ENCODE results near the gene PCSK5. TPM values are rescaled to one million over a fixed set of nuclear protein-coding genes. Genes with fewer than 3 reads are reported as not detected.

PCSK5 gene
- total RNA-seq, 1 experiment from 2014 or later = 7.5 TPM

- peaks cover 5 to 7% (median 5%) of the 10 kb centered on the region in 3 experiments; a peak in 6 of 7 replicates for H3K36me3 Mint-ChIP-seq (ENCODE audit: insufficient read depth in 1 of 3, low read depth in 3 of 3)
- H2AK5ac ChIP-seq (ENCODE audit: insufficient read length, low read length) = no peak overlapping the region
- H3T11ph ChIP-seq (ENCODE audit: low read length) = no peak overlapping the region
- H2AFZ ChIP-seq (ENCODE audit: low read length) = no peak overlapping the region
- no peak overlapping the region for H3K23ac ChIP-seq (ENCODE audit: insufficient read length, low read depth, low read length)
- no peak for TF ChIP-seq CTCF (conservative IDR thresholded peaks at IDR 0.05)
- no peak overlapping the region for H3K27ac ChIP-seq (ENCODE audit: insufficient read length, low read depth, low read length)
- H3K4me1 ChIP-seq (ENCODE audit: insufficient read depth, low read length) = 0 out of 2 replicates have a peak, but pooled peaks cover 3% of the 10 kb centered on the region
- no peak for DNase-seq
- no peak overlapping the region for H3K4me3 Mint-ChIP-seq
- WGBS (ENCODE audit: extremely low coverage, insufficient read length, low lambda C conversion rate) = no CpG with 5 or more reads among the region's 5 CpGs
- H3K4me2 ChIP-seq (ENCODE audit: insufficient read depth, insufficient read length, low read length) = no peak overlapping the region
- H3K18ac ChIP-seq (ENCODE audit: insufficient read length, low read depth, low read length) = no peak overlapping the region
- H2BK120ac ChIP-seq (ENCODE audit: low read depth, low read length, poor library complexity, severe bottlenecking) = no peak overlapping the region
- H3K27me3 Mint-ChIP-seq (ENCODE audit: low read depth) = no peaks in the 10 kb centered on the region
- no peak overlapping the region for H3K4ac ChIP-seq (ENCODE audit: low read depth, low read length)
- no peak overlapping the region for H3K27ac Mint-ChIP-seq
- no peaks in the 10 kb centered on the region for H3K23me2 ChIP-seq (ENCODE audit: insufficient read length, low read depth, low read length, poor library complexity, severe bottlenecking)
- no peak overlapping the region for H2BK15ac ChIP-seq (ENCODE audit: low read depth, low read length)
- H2BK5ac ChIP-seq (ENCODE audit: insufficient read length, low read length) = no peak overlapping the region
- H3K79me1 ChIP-seq (ENCODE audit: insufficient read depth, low read depth, low read length, poor library complexity, severe bottlenecking) = no peaks in the 10 kb centered on the region
- H2BK12ac ChIP-seq (ENCODE audit: insufficient read length, low read depth, low read length) = no peak overlapping the region
- H3K9ac ChIP-seq (ENCODE audit: extremely low read depth, insufficient read length, low read length) = no peak overlapping the region
- peaks cover 2 to 3% of the 10 kb centered on the region in 2 experiments for H3K9me3 Mint-ChIP-seq
- H4K8ac ChIP-seq (replicated peaks; ENCODE audit: insufficient read length, low read depth, low read length) = no peak overlapping the region
- H4K5ac ChIP-seq (ENCODE audit: insufficient read length, low read depth, low read length) = no peak overlapping the region
- no peaks in the 10 kb centered on the region for H3K9me3 ChIP-seq (ENCODE audit: control insufficient read depth, low read depth, low read length)
- peaks cover 6 to 8% of the 10 kb centered on the region in 2 experiments for H3K4me1 Mint-ChIP-seq
- no peak overlapping the region for H2BK20ac ChIP-seq (ENCODE audit: low read depth, low read length, poor library complexity, severe bottlenecking)
- no peaks in the 10 kb centered on the region for H3K79me2 ChIP-seq (ENCODE audit: insufficient read depth, low read length)
- H3K14ac ChIP-seq (ENCODE audit: insufficient read depth, low read length) = no peak overlapping the region
- H3K56ac ChIP-seq (ENCODE audit: insufficient read length, low read depth, low read length) = no peak overlapping the region
- no peaks in the 10 kb centered on the region for H3K27me3 ChIP-seq (ENCODE audit: insufficient read depth, low read length)
- no peak overlapping the region for H4K91ac ChIP-seq (ENCODE audit: insufficient read length, low read depth, low read length)
- no peaks in the 10 kb centered on the region for H4K20me1 ChIP-seq (ENCODE audit: control insufficient read depth, insufficient read depth, insufficient read length)
Observed at GRCh38 chr9:76177931-76178330, 287.5 kb downstream of the PCSK5 start.

Data from H9 (cell line).